Uterus (tissue), 4 donors: ENCODE results near the gene ZNF566. TPM values are rescaled to one million over a fixed set of nuclear protein-coding genes. Genes with fewer than 3 reads are reported as not detected.
"Not testable (repeated sequence)": the region's sequence is repeated elsewhere in the genome, so short reads cannot be mapped to it uniquely, and the experiment has no call there.

ENCODE experiments used
- DNase-seq, 2 donors: peaks; one replicate each; pipeline ENCODE4 v3.0.0-alpha.2; 2019 to 2020
- H3K27ac ChIP-seq, 2 donors: fragments of 200-600 bp; sonication (generic); 1 replicate in 1 of 2; 2 replicates in 1 of 2; pipeline ENCODE4 v1.5.1; 2016 to 2018
- H3K27me3 ChIP-seq, 2 donors: fragments of 200-600 bp; sonication (generic); one replicate each; pipeline ENCODE4 v1.5.1; 2018 to 2019; ENCODE audit warnings: control low read depth in 1 of 2
- H3K36me3 ChIP-seq, 2 donors: fragments of 200-600 bp; sonication (generic); one replicate each; pipeline ENCODE4 v1.5.1; 2019; ENCODE audit warnings: control low read depth in 1 of 2
- H3K4me1 ChIP-seq, 2 donors: fragments of 200-600 bp; sonication (generic); one replicate each; pipeline ENCODE4 v1.5.1; 2018 to 2019; ENCODE audit warnings: control low read depth in 1 of 2
- H3K4me3 ChIP-seq, 2 donors: fragments of 200-600 bp; sonication (generic); 1 replicate in 1 of 2; 2 replicates in 1 of 2; pipeline ENCODE4 v1.5.1; 2018 to 2019; ENCODE audit warnings: mild to moderate bottlenecking in 1 of 2
- H3K9me3 ChIP-seq, 2 donors: fragments of 200-600 bp; sonication (generic); one replicate each; pipeline ENCODE4 v1.5.1; 2019; ENCODE audit warnings: control low read depth in 1 of 2
- CTCF ChIP-seq, 4 experiments: fragments of 200-600 bp in 2 of 4; fragments of 450-650 bp in 2 of 4; sonication (generic) in 2 of 4; IDR thresholded peaks; one replicate each; pipeline ENCODE4 v1.5.1; 2016 to 2019; ENCODE audit warnings: antibody characterized with exemption in 4 of 4, mild to moderate bottlenecking in 2 of 4, moderate library complexity in 1 of 4
- POLR2A ChIP-seq, 2 donors: fragments of 450-650 bp; IDR thresholded peaks; one replicate each; pipeline ENCODE4 v1.6.1; 2016; ENCODE audit warnings: antibody characterized with exemption in 2 of 2, mild to moderate bottlenecking in 1 of 2, moderate library complexity in 1 of 2
- intact Hi-C: fragments of 100-400 bp; cut with DNase I; formaldehyde crosslinking; loops from one replicate; pipeline ENCODE4 v1.15.1; 2023; ENCODE audit warnings: low total_unique reads
- total RNA-seq, 4 donors: library from RNA; depleted of rRNA in 3 of 4; stranded (reverse); fragments of >200 nt in 3 of 4; gene quantifications; one replicate each; pipeline versions ENCODE4 v1.1.0 to v1.2.4, GENCODE V29; 2014 to 2023
- donor health status: DM: yes; HTN: yes; CAD: no.

Gene ZNF566
- total RNA-seq, 4 donors from 2014 or later: 10.3 to 42.4 (median 19.4) TPM

GRCh38 chr19:36497001-36497400 lies 7.6 kb upstream of the ZNF566 start:
- peaks cover 0 to 12% of the 10 kb centered on the region in 2 donors for H3K9me3 ChIP-seq
- H3K27me3 ChIP-seq: no peaks in the 10 kb centered on the region
- no peaks in the 10 kb centered on the region for H3K4me1 ChIP-seq
- no peak for DNase-seq
- H3K27ac ChIP-seq: no peak overlapping the region
- H3K36me3 ChIP-seq: no peaks in the 10 kb centered on the region
- TF ChIP-seq CTCF (IDR thresholded peaks at IDR 0.05): no peak
- no peak for TF ChIP-seq POLR2A (IDR thresholded peaks at IDR 0.05)
- no peak overlapping the region for H3K4me3 ChIP-seq
- intact Hi-C loops: no loop called here

- H3K27ac ChIP-seq: not testable (repeated sequence)
These were observed 3.5 kb upstream of the ZNF566 start for GRCh38 chr19:36492689-36493453.

GRCh38 chr19:36490846-36491245 lies 1.5 kb upstream of the ZNF566 start:
- H3K27ac ChIP-seq, intact Hi-C loops, H3K27me3 ChIP-seq, H3K4me3 ChIP-seq, H3K4me1 ChIP-seq, DNase-seq, H3K9me3 ChIP-seq, H3K36me3 ChIP-seq: not testable (repeated sequence)

More at GRCh38 chr19:36492689-36493453, 3.5 kb upstream of the ZNF566 start:
- intact Hi-C loops, H3K36me3 ChIP-seq, H3K4me1 ChIP-seq, H3K27me3 ChIP-seq, H3K9me3 ChIP-seq, H3K4me3 ChIP-seq: not testable (repeated sequence)
- peak; percentile 24 to 53 (median 36) for TF ChIP-seq CTCF (IDR thresholded peaks at IDR 0.05)
- DNase-seq: peak; percentile 20 to 22

- Histone ChIP-seq H3K4me3 (peak overlapping the region; percentile 60 to 65), H3K4me1 (no peaks in the 10 kb centered on the region), H3K36me3 (no peaks in the 10 kb centered on the region), H3K27me3 (no peaks in the 10 kb centered on the region), H3K27ac (peak overlapping the region; percentile 90 to 96), H3K9me3 (no peaks in the 10 kb centered on the region)
- TF ChIP-seq CTCF (IDR thresholded peaks at IDR 0.05) (no peak), POLR2A (IDR thresholded peaks at IDR 0.05) (no peak)
- intact Hi-C loops: no loop called here
- DNase-seq: peak; percentile 79 to 86
These were observed 607 bp upstream of the ZNF566 start for GRCh38 chr19:36489920-36490415.

GRCh38 chr19:36488846-36489117 lies 579 bp downstream of the ZNF566 start:
- Histone ChIP-seq H3K27ac (peak overlapping the region; percentile 90 to 96), H3K36me3 (no peaks in the 10 kb centered on the region), H3K9me3 (no peaks in the 10 kb centered on the region), H3K4me3 (peak overlapping the region; percentile 60 to 65), H3K27me3 (no peaks in the 10 kb centered on the region), H3K4me1 (no peaks in the 10 kb centered on the region)
- TF ChIP-seq CTCF (IDR thresholded peaks at IDR 0.05) (no peak), POLR2A (IDR thresholded peaks at IDR 0.05) (no peak)
- intact Hi-C loops: no loop called here
- DNase-seq: no peak
